ENCODE data around the gene COX6A1.

Gene COX6A1

GRCh38 chr12:120402217-120402616, 35.7 kb upstream of the COX6A1 start:
- H3K27ac ChIP-seq: no peak overlapping the region
- TF ChIP-seq, protein P1, sequence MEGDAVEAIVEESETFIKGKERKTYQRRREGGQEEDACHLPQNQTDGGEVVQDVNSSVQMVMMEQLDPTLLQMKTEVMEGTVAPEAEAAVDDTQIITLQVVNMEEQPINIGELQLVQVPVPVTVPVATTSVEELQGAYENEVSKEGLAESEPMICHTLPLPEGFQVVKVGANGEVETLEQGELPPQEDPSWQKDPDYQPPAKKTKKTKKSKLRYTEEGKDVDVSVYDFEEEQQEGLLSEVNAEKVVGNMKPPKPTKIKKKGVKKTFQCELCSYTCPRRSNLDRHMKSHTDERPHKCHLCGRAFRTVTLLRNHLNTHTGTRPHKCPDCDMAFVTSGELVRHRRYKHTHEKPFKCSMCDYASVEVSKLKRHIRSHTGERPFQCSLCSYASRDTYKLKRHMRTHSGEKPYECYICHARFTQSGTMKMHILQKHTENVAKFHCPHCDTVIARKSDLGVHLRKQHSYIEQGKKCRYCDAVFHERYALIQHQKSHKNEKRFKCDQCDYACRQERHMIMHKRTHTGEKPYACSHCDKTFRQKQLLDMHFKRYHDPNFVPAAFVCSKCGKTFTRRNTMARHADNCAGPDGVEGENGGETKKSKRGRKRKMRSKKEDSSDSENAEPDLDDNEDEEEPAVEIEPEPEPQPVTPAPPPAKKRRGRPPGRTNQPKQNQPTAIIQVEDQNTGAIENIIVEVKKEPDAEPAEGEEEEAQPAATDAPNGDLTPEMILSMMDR (IDR thresholded peaks at IDR 0.05): no peak
- TF ChIP-seq ZFX (IDR thresholded peaks at IDR 0.05; ENCODE audit: borderline replicate concordance): no peak

GRCh38 chr12:120403869-120404268, 34.0 kb upstream of the COX6A1 start:
- TF ChIP-seq, protein P1 (IDR thresholded peaks at IDR 0.05): no peak
- no peak for TF ChIP-seq ZFX (IDR thresholded peaks at IDR 0.05; ENCODE audit: borderline replicate concordance)
- no peak overlapping the region for H3K27ac ChIP-seq

DNA sequence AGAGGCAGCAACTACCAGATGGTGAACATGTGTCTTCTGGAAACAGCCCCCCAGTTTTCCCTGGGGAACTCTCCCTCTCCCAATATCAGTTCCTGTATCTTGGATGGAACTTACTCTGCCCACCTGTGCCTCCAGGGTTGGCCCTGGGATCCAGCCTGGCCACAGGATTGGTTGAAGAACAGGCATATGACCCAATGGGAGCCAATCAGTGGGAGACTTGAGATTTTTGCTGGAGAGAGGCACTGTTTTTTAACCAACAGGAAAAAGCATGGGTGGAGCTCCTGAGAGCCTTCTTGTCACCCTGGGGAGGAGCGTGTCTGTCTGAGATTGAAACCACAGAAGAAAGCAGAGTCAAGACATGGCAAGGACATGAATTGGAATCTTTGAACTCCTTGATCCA, 33.6 kb upstream of the COX6A1 start:
- H3K27ac ChIP-seq: no peak overlapping the region
- TF ChIP-seq ZFX (IDR thresholded peaks at IDR 0.05; ENCODE audit: borderline replicate concordance): no peak
- TF ChIP-seq, protein P1 (IDR thresholded peaks at IDR 0.05): no peak

GRCh38 chr12:120406069-120406468, 31.8 kb upstream of the COX6A1 start:
- TF ChIP-seq, protein P1 (IDR thresholded peaks at IDR 0.05): no peak
- no peak for TF ChIP-seq ZFX (IDR thresholded peaks at IDR 0.05; ENCODE audit: borderline replicate concordance)
- no peak overlapping the region for H3K27ac ChIP-seq

- TF ChIP-seq, protein P1 (IDR thresholded peaks at IDR 0.05): no peak
- no peak for TF ChIP-seq ZFX (IDR thresholded peaks at IDR 0.05; ENCODE audit: borderline replicate concordance)
- no peak overlapping the region for H3K27ac ChIP-seq
Observed at GRCh38 chr12:120406553-120406952, 31.4 kb upstream of the COX6A1 start.

GRCh38 chr12:120408771-120409170, 29.1 kb upstream of the COX6A1 start:
- H3K27ac ChIP-seq: no peak overlapping the region
- TF ChIP-seq, protein P1 (IDR thresholded peaks at IDR 0.05): no peak
- TF ChIP-seq ZFX (IDR thresholded peaks at IDR 0.05; ENCODE audit: borderline replicate concordance): no peak

- TF ChIP-seq ZFX (IDR thresholded peaks at IDR 0.05; ENCODE audit: borderline replicate concordance): no peak
- TF ChIP-seq, protein P1 (IDR thresholded peaks at IDR 0.05): no peak
Observed at GRCh38 chr12:120412421-120412820, 25.5 kb upstream of the COX6A1 start.

More at GRCh38 chr12:120412421-120412820, 25.5 kb upstream of the COX6A1 start:
- no peak overlapping the region for H3K27ac ChIP-seq

Data from 22Rv1 (cell line).